NCI-H1417 treated with DMSO at 0.1 percent for 48 hours (cell line): ENCODE measurements around the gene ACER3.
"Not testable (repeated sequence)": the region's sequence is repeated elsewhere in the genome, so short reads cannot be mapped to it uniquely, and the experiment has no call there.

ENCODE experiments used
- DNase-seq: peaks from one replicate; lab custom pipeline; 2025; lab: John Stamatoyannopoulos, UW

ACER3 gene

GRCh38 chr11:76860539-76861475 is at the start of gene ACER3:
TSS of gene ACER3 (plus strand) at chr11:76860918. CDS start at chr11:76860977, 59 bp downstream.
- DNase-seq: peak; percentile 55

GRCh38 chr11:76811259-76811658 is 49.5 kb upstream of the ACER3 start:
- DNase-seq: no peak

GRCh38 chr11:76814414-76814813 is 46.3 kb upstream of the ACER3 start:
- no peak for DNase-seq

GRCh38 chr11:76815678-76816077 is 45.0 kb upstream of the ACER3 start:
- not testable (repeated sequence) for DNase-seq

GRCh38 chr11:76820184-76820566 is 40.5 kb upstream of the ACER3 start:
- no peak for DNase-seq

- not testable (repeated sequence) for DNase-seq
Observed at GRCh38 chr11:76821396-76821795, 39.3 kb upstream of the ACER3 start.

- DNase-seq: no peak
Observed at GRCh38 chr11:76822406-76822805, 38.3 kb upstream of the ACER3 start.

GRCh38 chr11:76823481-76824028 is 37.2 kb upstream of the ACER3 start:
- no peak for DNase-seq

GRCh38 chr11:76824083-76824939 is 36.4 kb upstream of the ACER3 start:
- no peak for DNase-seq

GRCh38 chr11:76824980-76825725 is 35.6 kb upstream of the ACER3 start:
- no peak for DNase-seq

- DNase-seq: no peak
Observed at GRCh38 chr11:76825726-76826396, 34.9 kb upstream of the ACER3 start.

- not testable (repeated sequence) for DNase-seq
Observed at GRCh38 chr11:76826508-76826907, 34.2 kb upstream of the ACER3 start.

GRCh38 chr11:76827005-76827404 is 33.7 kb upstream of the ACER3 start:
- DNase-seq: not testable (repeated sequence)

- no peak for DNase-seq
Observed at GRCh38 chr11:76830639-76831327, 29.9 kb upstream of the ACER3 start.

GRCh38 chr11:76831686-76832310 is 28.9 kb upstream of the ACER3 start:
- no peak for DNase-seq

- no peak for DNase-seq
Observed at GRCh38 chr11:76832361-76832760, 28.4 kb upstream of the ACER3 start.

GRCh38 chr11:76834151-76834550 is 26.6 kb upstream of the ACER3 start:
- DNase-seq: no peak

GRCh38 chr11:76835036-76835435 is 25.7 kb upstream of the ACER3 start:
- DNase-seq: no peak

- no peak for DNase-seq
Observed at GRCh38 chr11:76835928-76836612, 24.6 kb upstream of the ACER3 start.
